Neuronal stem cell (in vitro differentiated cells): ENCODE results near the gene FOXP1.

Experiments
- DNase-seq: peaks from one replicate; pipeline ENCODE4 v3.0.0-alpha.2; 2013; ENCODE audit warnings: low spot score
- H2AFZ ChIP-seq: one replicate; pipeline ENCODE4 v1.6.1; 2013; ENCODE audit warnings: mild to moderate bottlenecking, low read length, inconsistent platforms
- H2AK5ac ChIP-seq: 2 replicates; pipeline ENCODE4 v1.6.1; 2013; ENCODE audit warnings: low read depth, mild to moderate bottlenecking, inconsistent platforms, low read length, moderate library complexity, mixed read lengths
- H2BK120ac ChIP-seq: 2 replicates; pipeline ENCODE4 v1.6.1; 2013; ENCODE audit warnings: low read depth, mild to moderate bottlenecking, inconsistent platforms, low read length, moderate library complexity, mixed read lengths
- H2BK12ac ChIP-seq: one replicate; pipeline ENCODE4 v1.6.1; 2013; ENCODE audit warnings: low read length, inconsistent platforms
- H2BK15ac ChIP-seq: 2 replicates; pipeline ENCODE4 v1.6.1; 2013; ENCODE audit warnings: mild to moderate bottlenecking, low read length, inconsistent platforms, mixed read lengths
- H2BK5ac ChIP-seq: one replicate; pipeline ENCODE4 v1.6.1; 2013; ENCODE audit warnings: inconsistent platforms, mild to moderate bottlenecking, low read length, moderate library complexity
- H3K14ac ChIP-seq: one replicate; pipeline ENCODE4 v1.6.1; 2013; ENCODE audit warnings: low read length, inconsistent platforms
- H3K18ac ChIP-seq: 2 replicates; pipeline ENCODE4 v1.6.1; 2013; ENCODE audit warnings: low read length, inconsistent platforms
- H3K23ac ChIP-seq: 2 replicates; pipeline ENCODE4 v1.6.1; 2013; ENCODE audit warnings: low read depth, mild to moderate bottlenecking, mixed read lengths, low read length, inconsistent platforms; ENCODE audit not compliant: poor library complexity
- H3K27ac ChIP-seq: replicated peaks from 3 replicates; pipeline ENCODE4 v1.5.1; 2013; ENCODE audit warnings: low read length, inconsistent platforms
- H3K27me3 ChIP-seq, 3 experiments: 2 replicates each; pipeline ENCODE4 v1.6.1; 2013; ENCODE audit warnings: low read length in 3 of 3, mild to moderate bottlenecking in 2 of 3, inconsistent platforms in 1 of 3, low read depth in 1 of 3, mixed read lengths in 1 of 3, moderate library complexity in 1 of 3; ENCODE audit not compliant: control insufficient read depth in 3 of 3, insufficient read depth in 3 of 3
- H3K36me3 ChIP-seq, 2 donors: replicated peaks in 1 of 2; 2 replicates each; pipeline ENCODE4 v1.6.1; 2013; ENCODE audit warnings: low read length in 2 of 2; ENCODE audit not compliant: control insufficient read depth in 2 of 2, insufficient read depth in 2 of 2
- H3K4ac ChIP-seq: 2 replicates; pipeline ENCODE4 v1.6.1; 2013; ENCODE audit warnings: inconsistent platforms, mild to moderate bottlenecking, low read length, moderate library complexity
- H3K4me1 ChIP-seq, 2 donors: 1 replicate in 1 of 2; 2 replicates in 1 of 2; pipeline ENCODE4 v1.6.1; 2013; ENCODE audit warnings: low read length in 2 of 2, low read depth in 1 of 2; ENCODE audit not compliant: control insufficient read depth in 2 of 2, insufficient read depth in 1 of 2
- H3K4me2 ChIP-seq: one replicate; pipeline ENCODE4 v1.6.1; 2013; ENCODE audit warnings: mild to moderate bottlenecking, low read length, inconsistent platforms; ENCODE audit not compliant: insufficient read depth, poor library complexity, severe bottlenecking
- H3K4me3 ChIP-seq, 2 donors: 2 replicates each; pipeline ENCODE4 v1.5.1; 2013; ENCODE audit warnings: low read length in 2 of 2, mild to moderate bottlenecking in 2 of 2, inconsistent platforms in 1 of 2, moderate library complexity in 1 of 2
- H3K79me1 ChIP-seq: one replicate; pipeline ENCODE4 v1.6.1; 2013; ENCODE audit warnings: low read depth, mild to moderate bottlenecking, inconsistent platforms, low read length, moderate library complexity
- H3K9ac ChIP-seq: one replicate; pipeline ENCODE4 v1.6.1; 2013; ENCODE audit warnings: mild to moderate bottlenecking, low read depth, low read length, inconsistent platforms; ENCODE audit not compliant: poor library complexity
- H3K9me3 ChIP-seq, 2 donors: replicated peaks in 1 of 2; 2 replicates each; pipeline versions ENCODE3 to v1.6.1; 2013; ENCODE audit warnings: low read length in 2 of 2, mild to moderate bottlenecking in 2 of 2, inconsistent platforms in 1 of 2, low read depth in 1 of 2, mixed read lengths in 1 of 2, moderate library complexity in 1 of 2; ENCODE audit not compliant: control insufficient read depth in 2 of 2, insufficient read depth in 1 of 2
- H4K8ac ChIP-seq: one replicate; pipeline ENCODE4 v1.6.1; 2013; ENCODE audit warnings: low read depth, mild to moderate bottlenecking, inconsistent platforms, low read length, moderate library complexity
- H4K91ac ChIP-seq: one replicate; pipeline ENCODE4 v1.6.1; 2013; ENCODE audit warnings: low read length, low read depth, mild to moderate bottlenecking, inconsistent platforms; ENCODE audit not compliant: poor library complexity
- WGBS, 2 donors: extraction: QIAGEN DNeasy Blood & Tissue Kit; methylation state at CpG; one replicate each; pipeline ENCODE4 v1.1.7; 2013; ENCODE audit warnings: missing lambda C conversion rate in 2 of 2, mixed read lengths in 1 of 2; ENCODE audit not compliant: insufficient read length in 2 of 2, insufficient replicate concordance in 1 of 2; ENCODE audit errors: extremely low coverage in 2 of 2; 5-methylcytosine and 5-hydroxymethylcytosine counted together

The FOXP1 gene

GRCh38 chr3:71512000-71512399 is 71.5 kb downstream of the FOXP1 start:
- Histone ChIP-seq H4K91ac (no peak overlapping the region), H3K4ac (no peak overlapping the region), H2BK15ac (no peak overlapping the region), H3K27me3 (no peaks in the 10 kb centered on the region), H3K14ac (no peak overlapping the region), H3K4me3 (no peak overlapping the region), H2AFZ (no peak overlapping the region), H2AK5ac (no peak overlapping the region), H2BK12ac (no peak overlapping the region), H4K8ac (no peak overlapping the region), H2BK120ac (no peak overlapping the region), H3K27ac (no peak overlapping the region), H3K4me2 (no peak overlapping the region), H3K4me1 (peaks cover 6% of the 10 kb centered on the region in 2 donors), H3K23ac (no peak overlapping the region), H3K9me3 (no peaks in the 10 kb centered on the region), H3K9ac (no peak overlapping the region), H3K18ac (no peak overlapping the region), H3K36me3 (no peaks in the 10 kb centered on the region), H2BK5ac (no peak overlapping the region), H3K79me1 (no peaks in the 10 kb centered on the region)
- DNase-seq = no peak
- WGBS, 2 donors = no CpG with 5 or more reads among the region's 3 CpGs

- Histone ChIP-seq H3K36me3 (no peaks in the 10 kb centered on the region), H3K4me3 (no peak overlapping the region), H3K18ac (no peak overlapping the region), H2AFZ (no peak overlapping the region), H2BK120ac (no peak overlapping the region), H3K27ac (no peak overlapping the region), H2BK15ac (no peak overlapping the region), H3K4ac (no peak overlapping the region), H2AK5ac (no peak overlapping the region), H3K23ac (no peak overlapping the region), H3K9ac (no peak overlapping the region), H3K9me3 (no peaks in the 10 kb centered on the region), H3K27me3 (no peaks in the 10 kb centered on the region), H2BK5ac (no peak overlapping the region), H4K91ac (no peak overlapping the region), H4K8ac (no peak overlapping the region), H2BK12ac (no peak overlapping the region), H3K4me1 (peaks cover 3 to 6% of the 10 kb centered on the region in 2 donors), H3K14ac (no peak overlapping the region), H3K79me1 (no peaks in the 10 kb centered on the region), H3K4me2 (no peak overlapping the region)
- DNase-seq = no peak
Measured at GRCh38 chr3:71511446-71511845, 72.1 kb downstream of the FOXP1 start.

- Histone ChIP-seq H3K4me1 (peaks cover 3 to 6% of the 10 kb centered on the region in 2 donors), H4K8ac (no peak overlapping the region), H3K14ac (no peak overlapping the region), H3K27me3 (no peaks in the 10 kb centered on the region), H3K79me1 (no peaks in the 10 kb centered on the region), H3K23ac (no peak overlapping the region), H2BK120ac (no peak overlapping the region), H2BK15ac (no peak overlapping the region), H2AFZ (no peak overlapping the region), H3K4ac (no peak overlapping the region), H2BK12ac (no peak overlapping the region), H4K91ac (no peak overlapping the region), H3K18ac (no peak overlapping the region), H3K9ac (no peak overlapping the region), H3K4me2 (no peak overlapping the region), H3K27ac (no peak overlapping the region), H2BK5ac (no peak overlapping the region), H2AK5ac (no peak overlapping the region), H3K9me3 (no peaks in the 10 kb centered on the region), H3K4me3 (no peak overlapping the region), H3K36me3 (no peaks in the 10 kb centered on the region)
- no CpG with 5 or more reads among the region's 3 CpGs for WGBS, 2 donors
- no peak for DNase-seq
Measured at GRCh38 chr3:71511037-71511436, 72.5 kb downstream of the FOXP1 start.

GRCh38 chr3:71510510-71510909 is 73.0 kb downstream of the FOXP1 start:
- Histone ChIP-seq H2AFZ (no peak overlapping the region), H3K18ac (no peak overlapping the region), H3K27ac (no peak overlapping the region), H4K8ac (no peak overlapping the region), H2BK12ac (no peak overlapping the region), H3K4me2 (no peak overlapping the region), H4K91ac (no peak overlapping the region), H2AK5ac (no peak overlapping the region), H3K9ac (no peak overlapping the region), H3K4me1 (peaks cover 3 to 6% of the 10 kb centered on the region in 2 donors), H3K27me3 (no peaks in the 10 kb centered on the region), H3K9me3 (no peaks in the 10 kb centered on the region), H2BK15ac (no peak overlapping the region), H3K23ac (no peak overlapping the region), H2BK120ac (no peak overlapping the region), H3K14ac (no peak overlapping the region), H3K4me3 (no peak overlapping the region), H3K4ac (no peak overlapping the region), H2BK5ac (no peak overlapping the region), H3K79me1 (no peaks in the 10 kb centered on the region), H3K36me3 (no peaks in the 10 kb centered on the region)
- no CpG with 5 or more reads among the region's 3 CpGs for WGBS, 2 donors
- DNase-seq = no peak
